ENCODE data around the gene SNAI1.
"Not testable (repeated sequence)": the region's sequence is repeated elsewhere in the genome, so short reads cannot be mapped to it uniquely, and the experiment has no call there.

The SNAI1 gene

GRCh38 chr20:50004229-50004628 lies 21.4 kb downstream of the SNAI1 start:
- no peak for DNase-seq (ENCODE audit: low read depth)
- no peak for TF ChIP-seq CTCF (IDR thresholded peaks at IDR 0.05; ENCODE audit: control insufficient read depth, insufficient read depth, low read depth, low read length, missing control alignments)
- H3K4me3 ChIP-seq (ENCODE audit: control insufficient read depth, low read depth, low read length): no peak overlapping the region

GRCh38 chr20:50005471-50005981 lies 22.7 kb downstream of the SNAI1 start:
- DNase-seq (ENCODE audit: low read depth): no peak
- H3K4me3 ChIP-seq (ENCODE audit: control insufficient read depth, low read depth, low read length): no peak overlapping the region
- TF ChIP-seq CTCF (IDR thresholded peaks at IDR 0.05; ENCODE audit: control insufficient read depth, insufficient read depth, low read depth, low read length, missing control alignments): no peak

GRCh38 chr20:50007369-50007768 lies 24.6 kb downstream of the SNAI1 start:
- no peak overlapping the region for H3K4me3 ChIP-seq (ENCODE audit: control insufficient read depth, low read depth, low read length)
- no peak for TF ChIP-seq CTCF (IDR thresholded peaks at IDR 0.05; ENCODE audit: control insufficient read depth, insufficient read depth, low read depth, low read length, missing control alignments)
- DNase-seq (ENCODE audit: low read depth): no peak

GRCh38 chr20:50008007-50008406 lies 25.2 kb downstream of the SNAI1 start:
- no peak overlapping the region for H3K4me3 ChIP-seq (ENCODE audit: control insufficient read depth, low read depth, low read length)
- DNase-seq (ENCODE audit: low read depth): no peak
- no peak for TF ChIP-seq CTCF (IDR thresholded peaks at IDR 0.05; ENCODE audit: control insufficient read depth, insufficient read depth, low read depth, low read length, missing control alignments)

GRCh38 chr20:50009521-50010454 lies 27.0 kb downstream of the SNAI1 start:
- H3K4me3 ChIP-seq (ENCODE audit: control insufficient read depth, low read depth, low read length): no peak overlapping the region
- no peak for TF ChIP-seq CTCF (IDR thresholded peaks at IDR 0.05; ENCODE audit: control insufficient read depth, insufficient read depth, low read depth, low read length, missing control alignments)
- DNase-seq (ENCODE audit: low read depth): no peak

- not testable (repeated sequence) for DNase-seq (ENCODE audit: low read depth)
Measured at GRCh38 chr20:50011597-50011996, 28.8 kb downstream of the SNAI1 start.

More at GRCh38 chr20:50011597-50011996, 28.8 kb downstream of the SNAI1 start:
- not testable (repeated sequence) for H3K4me3 ChIP-seq (ENCODE audit: control insufficient read depth, low read depth, low read length)
